GM08714 (cell line): Measurements from ENCODE around the gene SERPINA1.

Experiments
- H3K4me3 ChIP-seq: fragments of 200-500 bp; sonication (Bioruptor generic); 2 replicates; pipeline ENCODE4 v1.5.1; 2014; ENCODE audit warnings: mild to moderate bottlenecking, low read length, inconsistent platforms
- ZNF274 ChIP-seq: IDR thresholded peaks from 2 replicates; pipeline ENCODE4 v1.6.1; 2012; ENCODE audit warnings: mild to moderate bottlenecking, low read depth, low read length

The SERPINA1 gene

GRCh38 chr14:94405486-94405885, 17.1 kb upstream of the SERPINA1 start:
- H3K4me3 ChIP-seq = no peak overlapping the region
- no peak for TF ChIP-seq ZNF274

- TF ChIP-seq ZNF274 = no peak
- H3K4me3 ChIP-seq = no peak overlapping the region
Measured at GRCh38 chr14:94404561-94404960, 16.2 kb upstream of the SERPINA1 start.

- no peak for TF ChIP-seq ZNF274
- no peak overlapping the region for H3K4me3 ChIP-seq
Measured at GRCh38 chr14:94403312-94403932, 15.0 kb upstream of the SERPINA1 start.

- TF ChIP-seq ZNF274 = no peak
- no peak overlapping the region for H3K4me3 ChIP-seq
Measured at GRCh38 chr14:94401083-94401482, 12.7 kb upstream of the SERPINA1 start.

GRCh38 chr14:94400422-94400841, 12.0 kb upstream of the SERPINA1 start:
- no peak for TF ChIP-seq ZNF274
- H3K4me3 ChIP-seq = no peak overlapping the region

GRCh38 chr14:94398536-94398935, 10.1 kb upstream of the SERPINA1 start:
- no peak overlapping the region for H3K4me3 ChIP-seq
- no peak for TF ChIP-seq ZNF274

GRCh38 chr14:94398182-94398479, 9.7 kb upstream of the SERPINA1 start:
- no peak overlapping the region for H3K4me3 ChIP-seq
- no peak for TF ChIP-seq ZNF274

GRCh38 chr14:94397289-94398181, 9.1 kb upstream of the SERPINA1 start:
- no peak overlapping the region for H3K4me3 ChIP-seq
- no peak for TF ChIP-seq ZNF274

- no peak overlapping the region for H3K4me3 ChIP-seq
Measured at GRCh38 chr14:94396628-94397225, 8.3 kb upstream of the SERPINA1 start.

GRCh38 chr14:94395888-94396574, 7.6 kb upstream of the SERPINA1 start:
- no peak overlapping the region for H3K4me3 ChIP-seq
- no peak for TF ChIP-seq ZNF274

More at GRCh38 chr14:94396628-94397225, 8.3 kb upstream of the SERPINA1 start:
- TF ChIP-seq ZNF274 = no peak

- no peak overlapping the region for H3K4me3 ChIP-seq
- no peak for TF ChIP-seq ZNF274
Measured at GRCh38 chr14:94395282-94395887, 7.0 kb upstream of the SERPINA1 start.

- H3K4me3 ChIP-seq = no peak overlapping the region
- no peak for TF ChIP-seq ZNF274
Measured at GRCh38 chr14:94394581-94395207, 6.3 kb upstream of the SERPINA1 start.

- H3K4me3 ChIP-seq = no peak overlapping the region
- TF ChIP-seq ZNF274 = no peak
Measured at GRCh38 chr14:94394025-94394493, 5.7 kb upstream of the SERPINA1 start.
